ENCODE measurements around the gene ZBTB7C.

- TF ChIP-seq, protein P1, sequence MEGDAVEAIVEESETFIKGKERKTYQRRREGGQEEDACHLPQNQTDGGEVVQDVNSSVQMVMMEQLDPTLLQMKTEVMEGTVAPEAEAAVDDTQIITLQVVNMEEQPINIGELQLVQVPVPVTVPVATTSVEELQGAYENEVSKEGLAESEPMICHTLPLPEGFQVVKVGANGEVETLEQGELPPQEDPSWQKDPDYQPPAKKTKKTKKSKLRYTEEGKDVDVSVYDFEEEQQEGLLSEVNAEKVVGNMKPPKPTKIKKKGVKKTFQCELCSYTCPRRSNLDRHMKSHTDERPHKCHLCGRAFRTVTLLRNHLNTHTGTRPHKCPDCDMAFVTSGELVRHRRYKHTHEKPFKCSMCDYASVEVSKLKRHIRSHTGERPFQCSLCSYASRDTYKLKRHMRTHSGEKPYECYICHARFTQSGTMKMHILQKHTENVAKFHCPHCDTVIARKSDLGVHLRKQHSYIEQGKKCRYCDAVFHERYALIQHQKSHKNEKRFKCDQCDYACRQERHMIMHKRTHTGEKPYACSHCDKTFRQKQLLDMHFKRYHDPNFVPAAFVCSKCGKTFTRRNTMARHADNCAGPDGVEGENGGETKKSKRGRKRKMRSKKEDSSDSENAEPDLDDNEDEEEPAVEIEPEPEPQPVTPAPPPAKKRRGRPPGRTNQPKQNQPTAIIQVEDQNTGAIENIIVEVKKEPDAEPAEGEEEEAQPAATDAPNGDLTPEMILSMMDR (conservative IDR thresholded peaks at IDR 0.05; ENCODE audit: low read length), result no peak
- no peak for TF ChIP-seq EZH2phosphoT487 (IDR thresholded peaks at IDR 0.05; ENCODE audit: borderline replicate concordance, low read depth, low read length)
These were observed 356.3 kb downstream of the ZBTB7C start for GRCh38 chr18:48052842-48053241.

Data from OCI-LY7 (cell line).